HK-2 (cell line): Measurements from ENCODE around the gene SRGAP1.

Experiments used
- DNase-seq: peaks from one replicate; pipeline ENCODE4 v3.0.0-alpha.2; 2018; ENCODE audit not compliant: unreplicated experiment

The SRGAP1 gene

DNA sequence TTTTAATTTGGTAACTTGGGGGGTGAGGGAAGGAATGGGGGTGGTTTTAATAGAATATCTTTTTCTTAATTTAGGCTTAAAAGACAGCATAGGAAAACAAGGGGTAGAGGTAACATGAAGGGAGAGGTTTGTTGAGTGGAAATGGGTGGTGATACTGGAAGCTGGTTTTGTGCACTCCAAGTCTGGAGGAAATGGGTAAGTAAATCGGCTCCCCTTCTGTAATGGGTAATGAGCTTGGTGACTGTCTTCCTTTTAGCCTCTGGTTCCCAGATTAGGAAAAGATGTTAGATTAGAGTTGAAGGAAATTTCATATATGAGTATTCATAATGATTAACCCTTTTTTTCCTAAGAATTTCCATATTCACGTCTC is 122.1 kb downstream of the SRGAP1 start:
- no peak for DNase-seq

DNA sequence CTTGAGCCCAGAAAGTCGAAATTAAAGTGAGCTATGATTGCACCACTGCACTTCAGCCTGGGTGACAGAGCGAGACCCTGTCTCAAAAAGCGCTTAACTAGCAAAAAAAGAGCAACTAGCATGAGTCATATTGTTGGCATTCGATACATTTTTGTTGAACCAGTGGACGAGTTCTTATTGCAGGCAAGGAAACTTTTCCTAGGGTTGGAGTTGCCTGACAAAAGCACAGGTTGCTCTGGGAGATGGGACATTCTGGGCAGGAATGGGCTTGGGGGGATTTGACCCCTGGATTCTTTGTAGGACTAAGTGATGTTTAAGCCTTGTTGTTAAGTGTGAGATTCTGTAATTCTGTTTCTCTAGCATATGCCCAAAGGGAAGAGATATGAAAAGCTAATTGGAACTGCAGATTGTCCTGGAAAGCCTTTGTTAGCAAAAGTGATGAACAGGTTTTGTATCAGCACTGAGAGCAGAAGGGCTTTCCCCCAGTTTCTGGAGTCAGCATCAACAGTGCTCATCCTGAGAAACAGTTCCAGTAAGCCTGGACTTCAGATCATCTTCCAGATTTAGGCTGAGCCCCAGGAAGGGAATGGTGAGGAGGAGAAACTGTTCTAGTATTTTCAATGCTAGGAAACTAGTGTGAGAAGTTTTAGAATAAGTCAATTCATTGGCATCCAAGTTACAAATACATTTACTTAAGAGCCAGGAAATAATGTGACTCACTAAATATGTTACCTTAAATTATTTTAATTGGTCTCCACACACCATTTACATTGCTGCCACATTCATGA is 123.1 kb downstream of the SRGAP1 start:
- no peak for DNase-seq

DNA sequence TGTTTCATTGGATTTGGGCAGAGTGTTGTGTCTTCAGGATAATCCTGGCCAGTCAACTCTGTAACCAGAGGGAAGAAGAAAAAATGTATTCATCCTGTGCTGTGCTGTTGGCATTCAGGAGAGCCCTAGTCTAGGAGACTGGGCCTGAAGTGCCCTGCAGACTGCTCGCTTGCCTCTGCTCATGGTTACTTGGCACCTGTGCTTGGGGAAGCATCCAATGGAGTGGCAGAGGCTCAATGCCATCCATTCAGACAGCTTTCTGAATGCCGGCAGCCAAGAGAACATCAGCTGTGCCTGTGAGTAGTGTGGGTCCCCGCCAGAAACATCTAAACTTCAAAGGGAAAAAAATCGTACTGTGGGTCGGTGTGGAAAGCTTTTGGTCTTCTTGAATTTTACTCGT is 124.2 kb downstream of the SRGAP1 start:
- DNase-seq, result no peak

DNA sequence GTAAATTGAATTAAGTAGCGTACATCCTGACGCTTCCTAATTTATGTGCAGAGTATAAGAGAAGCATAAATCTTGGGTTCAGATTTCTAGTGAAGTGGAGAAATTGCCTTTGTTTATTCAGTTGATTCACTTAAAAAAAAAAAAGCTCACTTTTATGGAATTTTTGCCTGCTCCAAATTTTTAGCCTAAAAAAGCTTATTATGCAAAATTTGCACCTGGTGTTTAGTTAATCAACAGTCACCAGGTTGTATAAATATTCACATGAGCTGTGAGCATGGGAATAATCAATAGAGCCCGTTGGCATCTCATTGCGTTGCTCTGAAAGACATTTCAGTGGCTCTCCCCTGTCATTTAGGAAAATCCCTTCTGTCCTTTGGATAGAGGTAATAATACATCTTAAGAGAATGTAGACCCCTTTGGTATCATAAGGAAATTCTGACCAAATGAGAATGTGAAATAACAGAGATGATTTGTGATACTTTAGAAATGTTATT is 132.4 kb downstream of the SRGAP1 start:
- DNase-seq, result no peak

DNA sequence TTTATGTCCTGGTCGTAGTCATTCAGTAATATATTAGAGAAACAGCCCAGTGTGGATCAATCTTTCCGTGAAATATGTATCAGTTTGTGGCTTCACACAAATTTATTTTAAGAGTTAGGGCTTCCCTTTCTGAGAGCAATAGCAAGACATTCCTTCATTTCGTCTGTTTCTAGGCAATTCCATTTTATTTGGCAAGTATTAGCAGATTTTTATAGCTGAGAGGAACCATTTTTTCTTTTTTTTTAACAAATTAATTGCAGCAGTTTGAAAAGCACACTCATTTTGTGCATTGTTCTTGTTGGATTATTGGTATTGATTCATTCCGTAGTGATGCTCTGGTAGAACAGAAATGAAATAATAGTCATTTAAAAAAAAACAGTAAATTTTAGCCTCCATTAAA is 132.9 kb downstream of the SRGAP1 start:
- no peak for DNase-seq

DNA sequence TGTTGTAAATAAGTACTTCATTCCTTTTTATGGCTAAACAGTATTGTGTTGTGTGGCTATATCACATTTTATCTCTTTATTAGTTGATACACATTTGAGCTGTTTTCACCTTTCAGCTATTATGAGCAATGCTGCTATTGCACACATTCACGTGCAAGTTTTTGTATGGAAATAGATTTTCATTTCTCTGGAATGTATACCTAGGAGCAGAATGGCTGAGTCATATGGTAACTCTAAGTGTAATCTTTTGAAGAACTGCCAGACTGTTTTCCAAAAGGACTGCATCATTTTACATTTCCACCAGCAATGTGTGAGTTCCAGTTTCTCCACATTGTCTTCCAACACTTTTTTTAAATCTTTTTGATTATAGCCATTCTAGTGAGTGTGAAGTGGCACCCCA is 134.0 kb downstream of the SRGAP1 start:
- no peak for DNase-seq

DNA sequence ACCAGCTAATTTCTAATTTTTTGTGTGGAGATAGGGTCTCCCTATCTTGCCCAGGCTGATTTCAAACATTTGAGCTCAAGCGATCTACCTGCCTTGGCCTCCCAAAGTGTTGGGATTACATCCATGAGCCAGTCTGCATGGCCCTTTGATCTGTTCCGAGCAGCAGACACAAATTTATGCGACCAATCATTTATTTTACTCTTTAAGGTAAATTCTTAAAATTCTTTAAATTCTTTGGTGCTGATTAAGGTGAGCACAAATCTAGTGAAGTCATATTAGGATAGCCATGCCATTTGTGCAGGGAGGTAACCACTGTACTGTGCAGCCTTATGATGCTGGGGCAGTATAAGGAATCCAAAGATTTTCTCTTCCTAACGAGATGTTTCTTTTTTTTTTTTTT is 135.7 kb downstream of the SRGAP1 start:
- DNase-seq, result no peak

DNA sequence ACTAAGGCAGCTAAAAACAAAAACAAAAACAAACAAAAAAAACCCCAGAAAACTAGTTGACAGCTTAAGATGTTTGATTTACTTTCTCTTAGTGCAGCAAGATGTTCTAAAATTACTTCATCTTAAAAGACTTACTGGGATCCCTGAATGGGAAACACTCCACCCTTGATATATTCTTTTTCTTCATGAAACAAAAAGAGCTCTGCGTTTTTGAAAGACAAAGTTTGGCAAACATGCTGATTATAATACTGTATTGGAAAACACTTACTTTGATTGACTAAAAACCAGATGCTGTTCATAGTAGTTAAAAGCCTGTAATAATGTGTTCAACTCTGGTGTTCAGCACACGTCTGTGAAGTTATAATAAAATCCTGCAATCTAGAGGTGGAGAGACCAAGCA is 136.8 kb downstream of the SRGAP1 start:
- no peak for DNase-seq

DNA sequence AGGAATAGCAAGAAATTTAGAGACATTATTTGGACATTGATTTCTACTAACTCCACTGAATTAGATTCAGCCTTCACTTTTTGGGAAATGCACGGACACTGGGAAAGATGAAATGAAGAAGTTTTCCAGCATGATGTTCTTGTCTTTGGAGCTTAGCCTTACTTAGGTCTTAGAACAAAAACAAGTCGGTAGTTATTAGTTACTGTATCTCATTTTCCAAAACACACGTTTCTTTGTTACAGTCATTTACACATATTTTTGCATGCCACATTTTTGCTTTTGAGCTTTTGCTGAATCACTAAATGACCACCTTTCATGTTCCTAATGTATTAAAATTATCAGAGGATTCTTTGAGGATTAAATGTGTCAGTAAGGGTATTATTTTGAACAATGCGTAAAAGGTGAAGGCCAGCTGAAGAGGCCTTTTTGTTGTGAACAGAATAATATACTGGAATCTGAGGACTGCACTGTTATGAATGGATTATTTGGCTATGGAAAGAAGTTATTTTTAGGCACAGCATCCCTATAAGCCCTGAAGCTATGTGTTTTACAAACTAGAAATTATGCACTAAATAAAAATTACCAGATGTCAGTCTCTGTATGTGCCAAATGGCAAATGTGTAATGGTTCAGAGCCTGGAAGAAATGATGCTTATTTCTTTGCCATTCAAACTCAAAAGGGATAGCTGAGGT is 138.2 kb downstream of the SRGAP1 start:
- DNase-seq, result no peak

DNA sequence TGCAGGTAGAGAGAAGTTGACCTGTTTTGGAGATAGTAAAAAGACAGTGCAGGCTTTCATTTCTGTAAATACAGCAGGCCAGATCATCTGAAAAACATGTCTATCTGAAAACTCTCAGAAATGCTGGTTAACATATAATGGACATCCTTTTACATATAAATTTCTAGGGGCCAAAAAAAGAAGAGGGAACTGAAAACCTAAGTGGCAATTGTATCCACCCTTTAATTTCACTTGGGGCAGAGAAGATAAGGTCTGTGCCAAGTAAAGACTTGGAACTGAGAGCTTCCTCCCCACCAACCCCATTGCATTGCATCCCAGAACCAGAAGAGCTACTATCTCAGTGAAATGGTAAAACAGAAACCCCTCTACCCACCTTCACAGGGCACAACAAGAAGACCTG is 141.0 kb downstream of the SRGAP1 start:
- no peak for DNase-seq

DNA sequence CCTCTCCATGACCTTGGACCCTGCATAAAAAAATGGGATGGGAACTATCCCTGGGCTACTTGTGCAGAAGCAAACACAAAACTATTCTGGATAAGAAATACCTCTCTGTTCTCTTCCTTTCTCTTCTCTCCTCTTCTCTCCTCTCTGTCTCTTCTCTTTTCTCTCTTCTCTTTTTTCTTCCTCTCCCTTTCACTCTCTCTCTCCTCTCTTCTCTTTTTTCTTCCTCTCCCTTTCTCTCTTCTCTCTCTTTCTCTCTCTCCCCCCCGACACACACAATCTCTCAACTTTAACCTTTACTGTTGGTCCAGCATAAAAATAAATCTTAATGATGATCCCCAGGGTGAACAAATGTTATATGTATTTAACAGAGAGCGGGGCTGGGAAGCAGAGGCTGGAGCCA is 141.4 kb downstream of the SRGAP1 start:
- no peak for DNase-seq

DNA sequence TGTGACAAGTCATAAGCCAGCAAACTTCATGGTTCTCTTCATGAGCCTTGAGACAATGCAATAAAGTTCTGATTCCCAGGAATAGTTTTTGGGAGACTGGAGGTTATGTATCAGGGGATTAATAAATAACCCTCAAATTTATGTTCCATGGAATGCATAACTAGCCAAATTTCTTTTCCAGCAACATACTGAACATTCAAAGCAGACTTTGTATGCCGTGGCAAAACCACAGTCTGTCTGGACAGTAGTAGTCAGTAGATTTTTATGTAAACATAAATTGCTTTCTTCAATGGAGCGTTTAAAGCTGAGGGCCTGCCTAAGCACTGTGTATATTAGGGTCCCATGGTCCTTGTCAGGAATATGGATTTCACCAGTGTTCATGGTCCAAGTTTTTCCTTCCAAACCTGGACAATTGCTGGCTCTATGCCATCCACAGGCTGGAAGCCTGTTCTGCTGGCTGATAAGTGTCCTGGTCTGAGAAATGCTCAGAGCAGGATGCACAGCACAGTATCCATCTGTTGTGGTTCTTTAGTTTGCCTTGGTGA is 144.9 kb downstream of the SRGAP1 start:
- no peak for DNase-seq

DNA sequence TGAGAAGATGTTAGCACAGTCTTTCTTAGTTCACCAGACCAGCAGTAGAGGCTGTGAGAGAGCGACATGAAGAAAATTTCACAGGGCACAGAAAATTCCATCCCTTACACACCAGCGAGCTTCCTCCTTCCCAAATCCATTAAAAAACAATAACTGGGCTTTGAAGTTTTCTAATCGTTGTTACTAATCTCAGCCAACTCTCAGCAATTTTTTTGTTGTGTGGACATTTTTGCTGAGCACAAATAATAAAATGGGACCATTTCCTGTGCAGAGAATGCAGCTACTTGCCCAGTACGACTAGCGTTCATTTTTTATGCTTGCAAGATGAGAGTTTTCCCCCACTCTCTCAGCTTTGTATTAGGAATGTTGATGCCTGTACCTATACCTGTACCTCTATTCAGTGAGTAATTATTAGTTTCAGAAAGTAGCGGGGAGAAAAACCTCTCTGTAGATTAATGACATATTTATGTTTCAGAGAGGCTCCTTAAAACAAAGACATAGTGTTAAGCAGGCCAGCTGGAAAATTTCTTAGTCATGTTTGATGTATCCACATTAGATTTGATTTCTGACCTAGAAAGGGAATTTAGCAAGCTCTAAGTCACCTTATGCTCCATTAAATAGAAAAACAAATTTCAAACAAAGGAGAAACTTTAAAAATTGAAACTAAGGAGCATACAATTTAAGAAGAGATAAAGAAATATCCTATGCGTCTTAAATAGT is 146.5 kb downstream of the SRGAP1 start:
- no peak for DNase-seq

DNA sequence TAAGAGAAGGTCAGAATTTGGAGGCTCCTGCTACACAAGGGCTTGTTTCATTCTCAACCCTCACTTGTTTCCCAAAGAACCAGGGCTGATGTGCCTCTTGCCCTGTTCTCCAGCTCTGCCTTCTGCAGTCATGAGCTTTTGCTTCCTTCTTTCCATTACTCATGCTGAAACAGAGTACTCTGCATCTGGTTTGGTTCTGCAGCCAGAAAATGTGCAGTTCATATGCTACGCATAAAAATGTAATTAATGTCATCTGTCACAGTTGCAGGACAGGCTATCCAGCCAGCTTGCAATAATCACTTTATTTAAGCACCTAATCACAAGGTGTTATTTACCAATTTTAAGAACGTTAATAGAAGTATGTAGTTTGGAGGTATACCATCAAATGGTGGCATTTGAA is 150.2 kb downstream of the SRGAP1 start:
- no peak for DNase-seq

DNA sequence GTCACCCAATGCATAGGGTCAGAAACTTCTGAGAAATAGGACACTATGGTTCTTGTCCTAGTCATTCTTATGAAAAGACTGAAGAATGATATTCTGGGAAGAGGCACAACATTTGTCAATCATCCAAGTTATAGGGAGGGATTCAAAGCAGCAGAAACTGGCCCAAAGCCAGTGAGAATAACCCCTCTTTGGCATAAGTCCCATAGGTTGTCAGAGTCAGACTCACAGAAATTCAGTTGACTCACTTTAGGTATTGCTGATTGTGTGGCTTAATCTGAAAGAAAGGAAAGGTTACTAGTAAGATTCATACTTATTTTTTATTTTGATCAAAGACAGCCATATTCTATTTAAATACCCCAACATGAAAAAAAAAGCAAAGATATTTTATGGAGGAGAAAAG is 151.0 kb downstream of the SRGAP1 start:
- no peak for DNase-seq

DNA sequence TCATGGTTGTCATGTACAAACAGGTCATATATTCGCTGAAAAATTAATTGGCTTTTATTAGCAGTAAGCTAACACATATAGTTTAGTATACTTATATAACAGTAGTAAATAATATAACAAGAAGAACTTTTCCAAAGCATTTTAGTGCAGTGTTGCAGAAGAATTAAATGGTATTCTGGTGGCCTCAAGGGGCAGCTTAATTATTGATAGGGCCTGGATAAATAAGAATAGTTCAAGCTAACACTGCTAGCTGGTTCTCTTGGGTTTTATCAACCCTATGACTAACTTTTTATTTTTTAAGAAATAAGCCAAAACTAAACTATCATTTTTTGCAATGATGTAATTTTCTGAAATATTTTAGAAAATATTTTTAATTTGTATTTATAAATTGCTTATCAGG is 152.1 kb downstream of the SRGAP1 start:
- no peak for DNase-seq

DNA sequence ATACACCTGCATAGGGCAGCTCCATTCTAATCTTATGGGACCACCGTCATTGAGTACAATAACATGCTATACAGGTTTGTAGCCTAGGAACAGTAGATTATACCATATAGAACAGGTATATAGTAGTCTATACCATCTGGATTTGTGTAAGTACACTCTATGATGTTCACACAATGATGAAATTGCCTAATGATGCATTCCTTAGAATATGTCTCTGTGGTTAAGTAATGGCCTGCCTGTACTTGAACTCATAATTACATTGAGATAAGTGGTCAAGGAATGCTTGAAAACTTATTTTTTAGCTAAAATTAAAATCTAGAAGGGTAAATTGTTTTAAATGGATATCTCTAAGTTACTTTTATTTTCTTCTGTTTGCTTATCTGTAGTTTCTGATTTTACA is 152.7 kb downstream of the SRGAP1 start:
- no peak for DNase-seq

DNA sequence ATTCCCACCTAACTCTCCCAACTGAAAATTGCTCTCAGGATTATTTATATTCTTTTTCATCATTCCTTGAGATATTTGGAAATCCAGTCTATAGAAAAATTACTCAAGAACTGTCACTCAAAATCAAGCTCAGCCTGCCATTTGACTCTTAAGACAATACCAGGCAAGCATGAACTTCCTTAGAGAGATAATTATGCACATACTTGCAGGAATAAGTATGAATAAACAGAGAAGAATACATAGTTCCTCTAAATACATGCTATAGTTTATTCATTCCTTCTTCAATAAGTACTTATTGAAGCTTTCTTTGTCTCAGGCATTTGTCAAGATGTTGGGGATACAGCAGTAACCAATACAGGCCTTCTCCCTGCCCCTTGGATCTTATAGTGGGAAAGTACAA is 154.1 kb downstream of the SRGAP1 start:
- DNase-seq, result no peak

DNA sequence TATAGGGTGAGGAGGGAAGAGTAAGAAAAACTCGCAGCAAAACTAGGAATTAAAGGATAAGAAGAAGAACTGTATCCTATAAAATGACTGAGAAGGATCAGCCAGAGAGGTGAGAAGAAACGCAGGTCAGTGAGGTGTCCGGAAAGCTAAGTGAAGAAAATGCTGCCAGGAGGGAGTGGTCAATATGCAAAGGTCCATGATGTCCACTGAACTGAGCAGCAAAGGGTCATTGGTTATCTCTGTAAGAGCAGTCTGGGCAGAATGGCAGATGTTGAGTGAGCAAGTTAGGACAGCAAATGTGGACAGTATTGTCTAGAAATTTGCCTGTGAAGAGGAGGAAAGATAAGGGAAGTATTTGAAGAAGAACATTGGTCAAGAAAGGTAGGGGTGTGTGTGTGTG is 155.4 kb downstream of the SRGAP1 start:
- DNase-seq, result no peak

DNA sequence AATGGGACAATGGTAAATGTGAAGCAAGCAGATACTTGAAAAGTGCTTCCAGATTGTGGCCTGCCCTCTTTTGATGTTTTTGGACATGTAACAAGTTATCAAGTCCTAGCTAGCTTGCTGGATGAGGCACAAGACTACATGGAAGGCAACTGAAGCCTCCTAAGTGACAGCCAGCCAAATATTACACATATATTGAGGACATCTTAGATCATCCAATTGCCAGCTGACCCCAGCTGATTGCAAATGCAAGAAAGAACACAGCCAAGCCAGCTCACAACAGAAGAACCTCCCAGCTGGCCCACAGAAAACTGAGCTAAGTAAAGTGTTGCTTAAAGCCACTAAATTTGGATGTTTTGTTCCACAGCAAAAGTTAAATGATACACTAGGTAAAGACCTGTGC is 156.9 kb downstream of the SRGAP1 start:
- no peak for DNase-seq

DNA sequence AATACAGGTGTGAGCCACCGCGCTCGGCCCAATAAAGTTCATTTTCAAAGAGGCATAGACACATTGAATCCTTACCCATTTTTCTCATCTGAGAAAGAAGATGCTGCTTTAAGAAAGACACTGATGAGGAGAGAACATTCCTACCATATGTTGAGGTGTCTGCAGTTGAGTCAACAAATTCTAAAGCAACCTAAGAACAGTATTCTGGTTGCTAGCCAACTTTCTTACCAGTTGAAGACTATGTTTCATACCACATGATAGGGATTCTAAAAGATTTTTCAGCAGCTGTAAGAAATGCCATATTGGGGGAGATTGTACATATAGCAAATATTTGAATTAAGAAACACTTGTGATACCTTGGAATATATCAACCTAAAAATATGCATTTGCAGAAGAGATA is 160.1 kb downstream of the SRGAP1 start:
- no peak for DNase-seq

DNA sequence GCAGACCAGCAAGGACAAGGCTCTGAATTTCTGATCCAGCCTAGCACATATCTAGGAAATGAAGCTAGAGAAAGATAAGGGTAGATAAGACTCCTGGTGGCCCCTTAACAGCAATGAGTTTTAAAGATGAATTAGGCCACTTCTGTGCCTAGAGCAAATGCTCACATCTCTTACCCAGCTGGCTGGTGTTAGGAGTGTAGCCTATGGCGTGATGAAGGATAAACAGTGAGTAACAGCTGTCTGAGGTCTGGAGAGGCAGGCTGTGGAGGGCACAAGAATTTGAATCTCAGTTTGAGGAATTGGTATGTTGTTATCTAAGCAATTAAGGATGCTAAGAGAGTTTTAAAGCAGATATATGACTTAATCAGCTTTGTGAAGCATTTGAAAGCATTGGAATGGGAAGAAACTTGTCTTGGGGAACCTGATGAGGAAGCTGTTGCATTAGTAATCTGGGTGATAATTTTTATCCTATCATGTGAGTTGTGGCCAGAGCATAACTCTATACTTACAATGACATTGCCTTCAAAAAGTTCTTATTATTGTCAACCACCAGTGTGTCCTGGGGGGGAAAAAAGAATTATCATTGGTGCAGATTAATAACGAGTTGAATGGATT is 161.8 kb downstream of the SRGAP1 start:
- no peak for DNase-seq
